GM12878 (cell line): ENCODE data around the gene ARHGAP26.

Experiments
- CREB1 ChIP-seq: IDR thresholded peaks from 2 replicates; pipeline ENCODE4 v1.6.1; 2012; ENCODE audit warnings: low read depth, mild to moderate bottlenecking, inconsistent platforms
- CREM ChIP-seq: IDR thresholded peaks from 2 replicates; pipeline ENCODE4 v1.6.1; 2014; ENCODE audit warnings: antibody characterized with exemption, low read depth
- HDGF ChIP-seq: fragments of 450-650 bp; IDR thresholded peaks from 2 replicates; pipeline ENCODE4 v1.6.1; 2016; ENCODE audit warnings: antibody characterized with exemption
- NFYB ChIP-seq: IDR thresholded peaks from 2 replicates; pipeline ENCODE4 v1.6.1; 2011; ENCODE audit warnings: low read depth, mild to moderate bottlenecking, low read length, improper control_type of control experiment, moderate library complexity; ENCODE audit not compliant: insufficient read depth
- NR2C2 ChIP-seq: IDR thresholded peaks from 2 replicates; pipeline ENCODE4 v1.6.1; 2011; ENCODE audit warnings: borderline replicate concordance, low read depth; ENCODE audit not compliant: control insufficient read depth, insufficient read length
- POLR2A ChIP-seq: IDR thresholded peaks from 2 replicates; pipeline ENCODE4 v1.6.1; 2011; ENCODE audit warnings: low read depth, mild to moderate bottlenecking, low read length
- SMC3 ChIP-seq: IDR thresholded peaks from 2 replicates; pipeline ENCODE4 v1.6.1; 2011; ENCODE audit warnings: low read length, improper control_type of control experiment, borderline replicate concordance
- TARDBP ChIP-seq: IDR thresholded peaks from 2 replicates; pipeline ENCODE4 v1.6.1; 2016; ENCODE audit warnings: borderline replicate concordance
- ZNF24 ChIP-seq: fragments of 450-650 bp; IDR thresholded peaks from 2 replicates; pipeline ENCODE4 v1.6.1; 2017; ENCODE audit warnings: antibody characterized with exemption, mild to moderate bottlenecking
- TF ChIP-seq, protein P1 (sequence below): fragments of 450-650 bp; formaldehyde crosslinking; IDR thresholded peaks from 2 replicates; pipeline ENCODE4 v1.4.0; 2022; ENCODE audit warnings: mild to moderate bottlenecking, moderate library complexity

DNA sequence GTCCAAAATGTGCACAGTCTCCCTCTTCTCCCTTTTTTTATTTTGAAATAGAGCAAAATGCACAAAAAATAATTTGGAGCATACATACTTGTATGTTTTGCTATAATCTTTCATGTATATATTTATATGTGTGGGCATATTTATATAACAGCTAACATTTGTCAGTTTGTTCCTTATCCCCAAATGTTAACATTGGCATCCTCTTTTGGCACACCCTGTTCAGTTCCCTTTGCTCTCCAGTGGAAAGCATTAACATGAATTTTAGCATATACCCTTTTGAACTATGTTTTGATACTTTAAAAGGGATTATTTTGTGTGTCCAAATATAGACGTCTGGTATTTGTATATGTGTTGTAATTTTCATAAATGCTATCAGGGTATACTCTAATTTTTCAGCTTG lies 306.2 kb downstream of the ARHGAP26 start:
- TF ChIP-seq ZNF24 (no peak), NR2C2 (no peak), POLR2A (no peak), CREM (no peak), TARDBP (no peak), HDGF (no peak), NFYB (no peak), CREB1 (no peak), SMC3 (no peak)
- TF ChIP-seq, protein P1, sequence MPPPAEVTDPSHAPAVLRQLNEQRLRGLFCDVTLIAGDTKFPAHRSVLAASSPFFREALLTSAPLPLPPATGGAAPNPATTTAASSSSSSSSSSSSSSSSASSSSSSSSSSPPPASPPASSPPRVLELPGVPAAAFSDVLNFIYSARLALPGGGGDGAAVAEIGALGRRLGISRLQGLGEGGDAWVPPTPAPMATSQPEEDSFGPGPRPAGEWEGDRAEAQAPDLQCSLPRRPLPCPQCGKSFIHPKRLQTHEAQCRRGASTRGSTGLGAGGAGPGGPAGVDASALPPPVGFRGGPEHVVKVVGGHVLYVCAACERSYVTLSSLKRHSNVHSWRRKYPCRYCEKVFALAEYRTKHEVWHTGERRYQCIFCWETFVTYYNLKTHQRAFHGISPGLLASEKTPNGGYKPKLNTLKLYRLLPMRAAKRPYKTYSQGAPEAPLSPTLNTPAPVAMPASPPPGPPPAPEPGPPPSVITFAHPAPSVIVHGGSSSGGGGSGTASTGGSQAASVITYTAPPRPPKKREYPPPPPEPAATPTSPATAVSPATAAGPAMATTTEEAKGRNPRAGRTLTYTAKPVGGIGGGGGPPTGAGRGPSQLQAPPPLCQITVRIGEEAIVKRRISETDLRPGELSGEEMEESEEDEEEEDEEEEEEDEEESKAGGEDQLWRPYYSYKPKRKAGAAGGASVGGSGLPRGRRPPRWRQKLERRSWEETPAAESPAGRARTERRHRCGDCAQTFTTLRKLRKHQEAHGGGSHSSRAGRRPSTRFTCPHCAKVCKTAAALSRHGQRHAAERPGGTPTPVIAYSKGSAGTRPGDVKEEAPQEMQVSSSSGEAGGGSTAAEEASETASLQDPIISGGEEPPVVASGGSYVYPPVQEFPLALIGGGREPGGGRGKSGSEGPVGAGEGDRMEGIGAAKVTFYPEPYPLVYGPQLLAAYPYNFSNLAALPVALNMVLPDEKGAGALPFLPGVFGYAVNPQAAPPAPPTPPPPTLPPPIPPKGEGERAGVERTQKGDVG (CRISPR knock-in tag) = no peak
